ENCODE data around the gene NAP1L4.
A peak's percentile ranks its signal among the peaks of the same experiment; 100 is the strongest.

Gene NAP1L4

DNA sequence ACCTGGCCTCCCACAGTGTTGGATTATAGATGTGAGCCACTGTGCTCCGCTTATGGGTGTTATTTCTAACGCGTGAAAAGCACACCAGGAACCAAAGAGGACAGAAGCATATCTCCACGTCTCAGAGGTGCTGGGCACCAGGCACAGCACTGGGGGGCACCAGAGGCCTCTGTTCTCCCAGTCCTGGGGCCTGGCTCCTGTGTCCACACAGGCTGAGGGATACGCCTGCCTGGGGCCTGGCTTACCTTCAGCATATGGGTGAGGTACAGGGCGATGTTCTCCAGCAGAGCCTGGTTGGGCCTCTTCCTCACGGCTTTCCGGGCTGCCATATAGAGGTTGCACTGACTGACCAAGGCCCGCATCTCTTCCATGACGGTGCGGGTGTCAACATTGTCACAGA is 24.7 kb upstream of the NAP1L4 start:
- peaks cover 11% of the 10 kb centered on the region for H3K4me1 Mint-ChIP-seq
- H3K36me3 Mint-ChIP-seq: peaks cover 53% of the 10 kb centered on the region
- H3K27ac Mint-ChIP-seq: no peak overlapping the region

GRCh38 chr11:3015796-3016195 is 23.7 kb upstream of the NAP1L4 start:
- Mint-ChIP-seq H3K36me3 (peaks cover 59% of the 10 kb centered on the region), H3K27me3 (no peaks in the 10 kb centered on the region), H3K4me1 (peaks cover 6% of the 10 kb centered on the region), H3K27ac (no peak overlapping the region), H3K9me3 (no peaks in the 10 kb centered on the region), H3K4me3 (no peak overlapping the region)
- ATAC-seq: no peak

More for the DNA sequence above, 24.7 kb upstream of the NAP1L4 start:
- ATAC-seq: no peak
- Mint-ChIP-seq H3K9me3 (no peaks in the 10 kb centered on the region), H3K4me3 (no peak overlapping the region), H3K27me3 (no peaks in the 10 kb centered on the region)

- peaks cover 1% of the 10 kb centered on the region for H3K4me1 Mint-ChIP-seq
- ATAC-seq: no peak
- peaks cover 58% of the 10 kb centered on the region for H3K36me3 Mint-ChIP-seq
- H3K27me3 Mint-ChIP-seq: no peaks in the 10 kb centered on the region
- no peak overlapping the region for H3K27ac Mint-ChIP-seq
- H3K9me3 Mint-ChIP-seq: no peaks in the 10 kb centered on the region
- H3K4me3 Mint-ChIP-seq: no peak overlapping the region
These were observed 22.8 kb upstream of the NAP1L4 start for GRCh38 chr11:3014943-3015342.

GRCh38 chr11:3014057-3014938 is 22.2 kb upstream of the NAP1L4 start:
- Mint-ChIP-seq H3K27ac (no peak overlapping the region), H3K36me3 (peaks cover 62% of the 10 kb centered on the region), H3K27me3 (no peaks in the 10 kb centered on the region), H3K4me3 (no peak overlapping the region), H3K9me3 (no peaks in the 10 kb centered on the region), H3K4me1 (no peaks in the 10 kb centered on the region)
- ATAC-seq: no peak

DNA sequence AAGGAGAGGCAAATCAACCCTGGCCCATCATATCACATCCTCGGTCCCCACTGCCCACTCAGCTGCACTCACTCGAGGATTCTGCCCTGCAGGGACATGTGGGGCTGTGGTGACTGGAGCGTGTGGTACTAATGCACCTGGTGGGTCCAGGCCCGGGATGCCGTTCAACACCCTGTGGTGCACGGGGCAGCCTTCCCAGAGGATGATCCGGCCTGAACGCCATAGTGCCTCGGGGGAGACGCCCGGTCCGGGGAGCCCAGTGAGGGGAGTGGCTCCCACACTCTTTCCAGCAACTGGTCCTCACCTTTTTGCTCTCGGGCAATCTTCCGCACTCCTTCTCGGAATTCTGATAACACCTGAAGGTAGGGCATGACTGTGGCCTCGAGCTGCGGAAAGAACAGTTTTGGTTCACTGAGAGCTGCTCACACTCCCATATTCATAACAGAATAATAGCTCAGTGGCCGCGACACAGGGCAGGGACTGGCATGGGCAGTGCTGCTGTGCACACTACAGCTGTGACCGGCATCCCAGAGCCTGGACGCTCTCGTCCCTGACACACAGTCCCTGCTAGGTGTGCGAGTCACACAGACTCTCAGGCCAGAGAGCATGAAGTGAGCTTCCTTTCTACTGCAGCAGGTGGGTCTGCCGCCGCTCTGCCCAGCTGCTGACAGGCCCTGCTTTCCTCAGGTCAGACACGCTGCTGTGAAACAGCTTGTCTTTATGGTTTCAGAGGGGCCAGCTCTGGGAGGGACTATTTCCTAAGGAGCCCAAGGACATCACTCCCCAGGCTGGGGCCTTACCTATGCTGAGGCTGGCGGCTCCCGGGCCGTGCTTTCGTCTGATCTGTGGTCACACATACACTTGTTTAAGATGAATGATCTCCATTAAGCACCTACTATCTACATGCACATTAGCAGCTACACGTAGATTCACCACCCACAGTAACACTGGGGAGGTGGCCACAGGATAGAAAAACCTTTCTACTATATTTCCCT is 20.1 kb upstream of the NAP1L4 start:
- ATAC-seq: no peak
- H3K4me3 Mint-ChIP-seq: no peak overlapping the region
- H3K27ac Mint-ChIP-seq: no peak overlapping the region
- H3K36me3 Mint-ChIP-seq: peaks cover 62% of the 10 kb centered on the region
- H3K4me1 Mint-ChIP-seq: no peaks in the 10 kb centered on the region
- H3K27me3 Mint-ChIP-seq: no peaks in the 10 kb centered on the region
- H3K9me3 Mint-ChIP-seq: no peaks in the 10 kb centered on the region

GRCh38 chr11:3010521-3011275 is 18.6 kb upstream of the NAP1L4 start:
- no peak overlapping the region for H3K27ac Mint-ChIP-seq

DNA sequence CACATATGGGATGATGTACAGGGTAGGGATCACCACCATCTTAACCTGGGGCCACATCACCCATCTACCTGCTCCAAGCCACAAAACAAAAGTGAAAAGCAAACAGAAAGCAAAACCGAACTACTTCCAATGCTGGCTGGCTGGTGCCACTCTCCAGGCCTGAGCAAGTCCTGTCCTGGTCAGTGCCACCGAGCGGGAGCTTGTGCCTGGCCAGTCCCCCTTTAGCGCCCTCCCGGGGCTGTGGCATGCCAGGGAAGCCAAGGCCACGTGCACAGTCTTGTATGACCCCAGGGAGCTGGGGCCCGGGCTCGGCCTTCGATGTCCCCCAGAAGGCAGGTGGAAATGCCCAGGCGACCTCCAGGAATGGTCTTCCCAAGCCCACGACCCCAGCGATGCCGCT is 17.9 kb upstream of the NAP1L4 start:
- H3K9me3 Mint-ChIP-seq: no peaks in the 10 kb centered on the region
- no peaks in the 10 kb centered on the region for H3K4me1 Mint-ChIP-seq
- H3K4me3 Mint-ChIP-seq: no peak overlapping the region
- no peak for ATAC-seq
- H3K27ac Mint-ChIP-seq: no peak overlapping the region
- no peaks in the 10 kb centered on the region for H3K27me3 Mint-ChIP-seq
- peaks cover 62% of the 10 kb centered on the region for H3K36me3 Mint-ChIP-seq

More at GRCh38 chr11:3010521-3011275, 18.6 kb upstream of the NAP1L4 start:
- Mint-ChIP-seq H3K4me1 (no peaks in the 10 kb centered on the region), H3K4me3 (no peak overlapping the region), H3K27me3 (no peaks in the 10 kb centered on the region), H3K36me3 (peaks cover 63% of the 10 kb centered on the region), H3K9me3 (no peaks in the 10 kb centered on the region)
- ATAC-seq: no peak

- no peaks in the 10 kb centered on the region for H3K4me1 Mint-ChIP-seq
- ATAC-seq: no peak
- no peak overlapping the region for H3K27ac Mint-ChIP-seq
- peaks cover 65% of the 10 kb centered on the region for H3K36me3 Mint-ChIP-seq
- no peaks in the 10 kb centered on the region for H3K9me3 Mint-ChIP-seq
- no peaks in the 10 kb centered on the region for H3K27me3 Mint-ChIP-seq
- no peak overlapping the region for H3K4me3 Mint-ChIP-seq
These were observed 17.4 kb upstream of the NAP1L4 start for GRCh38 chr11:3009481-3009880.

DNA sequence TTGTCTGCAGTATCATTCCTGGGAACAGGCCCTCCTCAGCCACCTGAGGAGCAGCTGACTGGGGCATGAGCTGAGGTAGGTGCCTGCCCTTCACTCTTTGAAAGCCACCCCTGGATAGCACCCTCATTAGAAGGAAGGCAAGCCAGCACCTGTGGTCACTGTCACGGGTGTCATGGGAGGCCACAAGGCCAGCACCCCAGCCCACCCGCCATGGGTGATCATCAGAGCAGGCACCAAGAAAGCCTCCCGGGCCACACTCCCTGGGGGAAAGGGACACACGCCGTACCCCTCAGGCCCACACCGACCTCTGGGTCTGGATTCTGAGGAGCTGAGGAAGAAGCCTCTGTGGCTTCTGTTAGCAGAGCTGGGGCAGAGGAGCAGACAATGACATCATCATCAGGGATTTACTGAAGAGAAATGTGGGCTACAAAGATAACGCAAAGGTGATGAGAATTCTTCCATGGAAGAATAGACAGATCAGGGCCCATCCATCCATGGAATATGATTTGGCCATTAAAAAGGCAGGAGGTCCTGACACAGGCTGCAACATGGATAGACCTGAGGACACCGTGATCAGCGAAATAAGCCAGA is 16.7 kb upstream of the NAP1L4 start:
- H3K4me3 Mint-ChIP-seq: no peak overlapping the region
- H3K36me3 Mint-ChIP-seq: peaks cover 72% of the 10 kb centered on the region
- H3K27me3 Mint-ChIP-seq: no peaks in the 10 kb centered on the region
- no peaks in the 10 kb centered on the region for H3K9me3 Mint-ChIP-seq
- no peaks in the 10 kb centered on the region for H3K4me1 Mint-ChIP-seq
- no peak for ATAC-seq
- H3K27ac Mint-ChIP-seq: no peak overlapping the region

DNA sequence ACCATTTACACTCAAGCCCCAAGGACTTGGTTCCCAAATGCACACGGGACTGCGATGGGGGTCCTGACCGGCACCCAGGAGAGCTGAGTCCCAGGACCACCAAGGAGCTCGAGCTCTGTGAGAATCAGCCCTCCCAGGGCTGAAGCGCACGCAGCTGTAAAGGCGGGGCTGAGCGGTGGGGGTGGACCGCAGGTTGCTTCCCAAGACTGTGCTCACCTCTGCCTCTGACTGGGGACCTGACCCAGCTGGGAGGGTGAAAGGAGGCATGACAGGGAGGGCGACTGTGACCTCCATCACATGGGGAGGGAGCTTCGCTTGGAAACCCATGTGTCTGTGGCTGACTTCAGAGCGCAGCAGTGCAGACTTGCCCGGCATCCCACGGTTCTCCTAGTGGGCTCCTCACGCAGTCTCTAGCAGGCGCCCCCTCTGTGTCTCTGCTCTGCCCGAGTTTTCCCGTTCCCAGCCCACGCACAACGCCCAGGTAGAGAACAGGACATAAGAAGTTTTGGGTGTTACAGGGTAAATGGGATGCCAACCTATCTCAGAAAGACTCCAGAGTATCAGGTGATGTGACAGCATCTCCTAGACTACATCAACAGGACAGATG is 15.4 kb upstream of the NAP1L4 start:
- ATAC-seq: no peak
- Mint-ChIP-seq H3K4me3 (no peak overlapping the region), H3K27ac (no peak overlapping the region)

GRCh38 chr11:3006505-3007260 is 14.6 kb upstream of the NAP1L4 start:
- Mint-ChIP-seq H3K9me3 (no peaks in the 10 kb centered on the region), H3K27ac (no peak overlapping the region), H3K4me1 (no peaks in the 10 kb centered on the region), H3K4me3 (no peak overlapping the region), H3K36me3 (peaks cover 78% of the 10 kb centered on the region), H3K27me3 (no peaks in the 10 kb centered on the region)
- ATAC-seq: peak; percentile 6

More for the DNA sequence above, 15.4 kb upstream of the NAP1L4 start:
- Mint-ChIP-seq H3K36me3 (peaks cover 82% of the 10 kb centered on the region), H3K9me3 (no peaks in the 10 kb centered on the region), H3K27me3 (no peaks in the 10 kb centered on the region), H3K4me1 (no peaks in the 10 kb centered on the region)

- H3K9me3 Mint-ChIP-seq: no peaks in the 10 kb centered on the region
- no peak overlapping the region for H3K27ac Mint-ChIP-seq
- no peaks in the 10 kb centered on the region for H3K4me1 Mint-ChIP-seq
- peaks cover 75% of the 10 kb centered on the region for H3K36me3 Mint-ChIP-seq
- H3K4me3 Mint-ChIP-seq: no peak overlapping the region
- ATAC-seq: no peak
- no peaks in the 10 kb centered on the region for H3K27me3 Mint-ChIP-seq
These were observed 12.4 kb upstream of the NAP1L4 start for GRCh38 chr11:3004481-3004880.

DNA sequence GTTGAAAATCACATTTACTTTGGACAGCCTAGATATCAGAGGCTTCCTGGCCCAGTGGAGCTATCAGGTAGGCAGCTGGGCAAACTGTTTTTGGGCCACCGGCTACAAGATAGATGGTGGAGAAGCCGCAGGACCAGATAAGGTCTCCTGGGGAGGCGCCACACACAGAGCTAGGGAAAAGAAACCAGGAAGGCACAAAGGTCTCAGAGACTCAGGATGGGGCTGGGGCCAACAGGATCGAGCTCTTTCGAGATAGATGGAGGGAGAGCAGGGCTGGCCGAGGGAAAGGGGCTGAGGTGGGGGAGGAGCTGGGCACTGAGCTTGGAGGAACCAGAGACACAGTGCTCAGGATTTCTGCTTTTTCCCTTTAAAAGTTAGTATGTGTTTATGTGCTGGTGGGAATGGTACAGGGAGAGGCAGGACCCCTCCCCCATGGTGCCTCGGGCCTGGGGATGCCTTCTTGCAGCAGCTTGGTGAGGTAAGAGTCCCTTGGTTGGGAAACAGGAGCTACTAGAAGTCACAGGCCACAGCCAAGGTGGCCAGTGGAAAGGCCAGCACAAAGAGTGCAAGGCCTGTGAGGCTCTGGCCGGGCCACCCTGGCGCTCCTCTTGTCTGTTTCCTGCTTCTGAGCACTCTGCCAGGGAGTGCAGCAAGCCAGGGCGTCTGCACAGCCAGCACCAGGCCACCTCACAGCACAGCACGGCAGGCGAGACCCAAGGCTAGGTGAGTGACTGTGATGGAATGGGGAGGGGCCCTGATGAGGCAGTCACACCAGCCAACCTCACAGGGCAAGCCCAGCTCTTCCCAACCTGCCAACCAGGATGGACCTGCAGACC is 11.5 kb upstream of the NAP1L4 start:
- Mint-ChIP-seq H3K36me3 (peaks cover 68% of the 10 kb centered on the region), H3K4me3 (no peak overlapping the region), H3K27me3 (no peaks in the 10 kb centered on the region), H3K9me3 (no peaks in the 10 kb centered on the region), H3K27ac (no peak overlapping the region), H3K4me1 (no peaks in the 10 kb centered on the region)
- no peak for ATAC-seq

Measured in stimulated activated memory B cell treated with anti-CD40 and anti-IgM and Interleukin-4, amounts not matched to agents 10 μg/mL and 1 μg/mL and 100 μg/mL, for 72 hours (primary cell).